HepG2 (cell line): ENCODE measurements around the gene PLD1. TPM values are rescaled to one million over a fixed set of nuclear protein-coding genes. Genes with fewer than 3 reads are reported as not detected.

ENCODE experiments used
- ATAC-seq: fragments of 200-7000 bp; cut with Tn5 transposase; 3 replicates; pipeline ENCODE4 v1.9.1; 2020; ENCODE audit warnings: mild to moderate bottlenecking, moderate library complexity
- BruUV-seq: library from RNA; stranded (reverse); fragments of 400-500 nt; replicated peaks from 2 replicates; lab custom pipeline; 2021; lab: Mats Ljungman, UMichigan
- CTCF ChIA-PET: fragments of 300-600 bp; formaldehyde crosslinking; extraction: SDS; loops from one replicate; lab custom pipeline; 2021; ENCODE audit warnings: low total read pairs, inconsistent platforms, low intra/inter-chr PET ratio; lab: Yijun Ruan, JAX
- POLR2A ChIA-PET: fragments of 350-600 bp; sonication (Branson Sonifier 250); formaldehyde crosslinking; loops from one replicate; lab custom pipeline; 2020; ENCODE audit warnings: antibody characterized with exemption, inconsistent platforms; lab: Yijun Ruan, JAX
- DNase-seq: peaks from one replicate; pipeline ENCODE4 v3.0.0-alpha.2; 2015; ENCODE audit warnings: low spot score
- FAIRE-seq: peaks from 3 replicates; lab custom pipeline; 2011; peaks lifted over from hg19 to GRCh38; lab: Jason Lieb, UNC
- H2AFZ ChIP-seq: one replicate; pipeline ENCODE4 v1.6.1; 2011; ENCODE audit warnings: low read length, inconsistent platforms
- H3K27ac ChIP-seq: fragments of 300-600 bp; 3 replicates; pipeline ENCODE4 v1.8.0; 2011; ENCODE audit warnings: mixed run types, mild to moderate bottlenecking, mixed read lengths, low read length, inconsistent platforms; ENCODE audit not compliant: insufficient read depth; ENCODE audit errors: extremely low read length
- H3K27me3 ChIP-seq, 2 experiments: fragments of 200-600 bp in 1 of 2; 2 replicates in 1 of 2; 3 replicates in 1 of 2; pipeline versions ENCODE4 v1.6.0 to v1.8.0; 2011; ENCODE audit warnings: low read length in 2 of 2, mild to moderate bottlenecking in 2 of 2, moderate library complexity in 2 of 2, inconsistent platforms in 1 of 2; ENCODE audit not compliant: insufficient read depth in 2 of 2, control insufficient read depth in 1 of 2
- H3K36me3 ChIP-seq, 2 experiments: fragments of 200-600 bp in 1 of 2; replicated peaks in 1 of 2; 2 replicates in 1 of 2; 3 replicates in 1 of 2; pipeline versions ENCODE4 v1.5.1 to v1.8.0; 2011; ENCODE audit warnings: low read length in 2 of 2, inconsistent platforms in 1 of 2; ENCODE audit not compliant: insufficient read depth in 2 of 2, control insufficient read depth in 1 of 2
- H3K4me1 ChIP-seq: 2 replicates; pipeline ENCODE4 v1.5.1; 2012; ENCODE audit warnings: low read length, inconsistent platforms; ENCODE audit not compliant: insufficient read depth
- H3K4me2 ChIP-seq: 2 replicates; pipeline ENCODE4 v1.6.0; 2011; ENCODE audit warnings: low read depth, low read length, inconsistent platforms
- H3K4me3 ChIP-seq, 3 experiments: fragments of 200-600 bp in 1 of 3; sonication (generic), shearing (Covaris generic) in 1 of 3; replicated peaks in 1 of 3; 2 replicates each; pipeline ENCODE4 v1.5.1; 2011 to 2016; ENCODE audit warnings: low read length in 3 of 3, inconsistent platforms in 2 of 3, low read depth in 2 of 3, mild to moderate bottlenecking in 2 of 3, control low read depth in 1 of 3, mixed read lengths in 1 of 3; ENCODE audit not compliant: insufficient read depth in 1 of 3
- H3K79me2 ChIP-seq: one replicate; pipeline ENCODE4 v1.6.1; 2011; ENCODE audit warnings: low read length, inconsistent platforms; ENCODE audit not compliant: insufficient read depth
- H3K9ac ChIP-seq: 2 replicates; pipeline ENCODE4 v1.6.0; 2011; ENCODE audit warnings: mild to moderate bottlenecking, low read depth, low read length, inconsistent platforms; ENCODE audit not compliant: insufficient read depth
- H3K9me3 ChIP-seq: 2 replicates; pipeline ENCODE4 v1.5.1; 2012; ENCODE audit warnings: mild to moderate bottlenecking, low read length
- H4K20me1 ChIP-seq: 2 replicates; pipeline ENCODE4 v1.6.0; 2011; ENCODE audit warnings: inconsistent platforms, mild to moderate bottlenecking, low read length, moderate library complexity; ENCODE audit not compliant: insufficient read depth
- CENPT ChIP-seq: sonication (generic); formaldehyde crosslinking; IDR thresholded peaks from 2 replicates; pipeline ENCODE4 v1.8.0; 2022; ENCODE audit warnings: low read depth, mild to moderate bottlenecking, moderate library complexity, missing genetic modification reagents
- GATAD2A ChIP-seq: IDR thresholded peaks from 2 replicates; pipeline ENCODE4 v1.6.1; 2016
- HNRNPK ChIP-seq: fragments of 200-400 bp; formaldehyde crosslinking; IDR thresholded peaks from 2 replicates; pipeline ENCODE4 v1.6.1; 2018; ENCODE audit warnings: low read length, low read depth, moderate library complexity, mild to moderate bottlenecking; ENCODE audit not compliant: poor library complexity, severe bottlenecking
- SCMH1 ChIP-seq: sonication (generic); formaldehyde crosslinking; IDR thresholded peaks from 2 replicates; pipeline ENCODE4 v1.9.0; 2021; ENCODE audit warnings: missing genetic modification reagents, mild to moderate bottlenecking, borderline replicate concordance
- SMAD3 ChIP-seq: sonication (generic); formaldehyde crosslinking; IDR thresholded peaks from 2 replicates; pipeline ENCODE4 v1.4.0; 2020; ENCODE audit warnings: missing genetic modification reagents
- SMYD3 ChIP-seq: sonication (generic); formaldehyde crosslinking; IDR thresholded peaks from 2 replicates; pipeline ENCODE4 v1.8.1; 2023; ENCODE audit warnings: mild to moderate bottlenecking, missing genetic modification reagents
- SP2 ChIP-seq: sonication (generic); formaldehyde crosslinking; IDR thresholded peaks from 2 replicates; pipeline ENCODE4 v1.5.1; 2020; ENCODE audit warnings: mild to moderate bottlenecking, missing genetic modification reagents
- U2AF1 ChIP-seq: fragments of 200-400 bp; formaldehyde crosslinking; optimal IDR thresholded peaks from 2 replicates; pipeline ENCODE3; 2017; ENCODE audit warnings: mild to moderate bottlenecking, low read depth, low read length
- ZBTB38 ChIP-seq: sonication (generic); formaldehyde crosslinking; IDR thresholded peaks from 2 replicates; pipeline ENCODE4 v1.5.1; 2020; ENCODE audit warnings: mild to moderate bottlenecking, missing genetic modification reagents
- ZNF12 ChIP-seq: sonication (generic); formaldehyde crosslinking; IDR thresholded peaks from 2 replicates; pipeline ENCODE4 v1.5.0; 2020; ENCODE audit warnings: missing genetic modification reagents
- ZNF629 ChIP-seq: sonication (generic); formaldehyde crosslinking; conservative IDR thresholded peaks from 2 replicates; pipeline ENCODE4 v1.5.0; 2020; ENCODE audit warnings: missing genetic modification reagents
- WGBS: methylation state at CpG from one replicate; pipeline ENCODE4 v1.1.6; 2017; ENCODE audit warnings: low lambda C conversion rate; 5-methylcytosine and 5-hydroxymethylcytosine counted together
- in situ Hi-C: cut with HindIII; loops from 2 replicates; pipeline ENCODE4 v1.10.0; 2017; ENCODE audit warnings: low pct_unique_long_range_greater_than_20kb; ENCODE audit not compliant: extremely low pct_ligation_motif_present
- intact Hi-C: fragments of 100-400 bp; cut with micrococcal nuclease; formaldehyde crosslinking; loops from one replicate; pipeline ENCODE4 v1.10.0; 2022; ENCODE audit not compliant: unreplicated experiment
- polyA plus RNA-seq, 8 experiments: library from polyadenylated mRNA; depleted of rRNA in 3 of 8; stranded (reverse) in 7 of 8; unstranded in 1 of 8; fragments of >200 nt; fragmentation: Illumina TruSeq in 4 of 8; extraction: Trizol in 4 of 8; gene quantifications; 2 replicates each; pipeline versions ENCODE4 v1.2.1 to v1.2.3, GENCODE V29; 2011 to 2016; ENCODE audit warnings: low read depth in 4 of 8, missing spikeins in 1 of 8, mixed read lengths in 1 of 8; ENCODE audit not compliant: insufficient read depth in 1 of 8
- total RNA-seq, 5 experiments: library from RNA; depleted of rRNA; stranded (reverse); fragments of >200 nt; fragmentation: Illumina TruSeq; extraction: Trizol; gene quantifications; 2 replicates each; pipeline ENCODE4 v1.2.3, GENCODE V29; 2016; ENCODE audit warnings: low read depth in 1 of 5
- TF ChIP-seq, protein P1 (sequence below): sonication (generic); formaldehyde crosslinking; IDR thresholded peaks from 2 replicates; pipeline ENCODE4 v1.8.0; 2022; ENCODE audit warnings: mild to moderate bottlenecking, missing genetic modification reagents
- TF ChIP-seq, protein P2 (sequence below): sonication (generic); formaldehyde crosslinking; IDR thresholded peaks from 2 replicates; pipeline ENCODE4 v1.4.0; 2020; ENCODE audit warnings: mild to moderate bottlenecking, missing genetic modification reagents
- TF ChIP-seq, protein P3 (sequence below): sonication (generic); formaldehyde crosslinking; conservative IDR thresholded peaks from 2 replicates; pipeline ENCODE4 v1.4.0; 2020; ENCODE audit warnings: missing genetic modification reagents
- TF ChIP-seq, protein P4 (sequence below): sonication (generic); formaldehyde crosslinking; IDR thresholded peaks from 2 replicates; pipeline ENCODE4 v1.4.0; 2020; ENCODE audit warnings: missing genetic modification reagents

PLD1 gene
- total and polyA plus RNA-seq, 2 of the 13 experiments (the other 11 are each of a cell fraction or from before 2014, with no cell fraction given), result 27.1 to 59.4 TPM

DNA sequence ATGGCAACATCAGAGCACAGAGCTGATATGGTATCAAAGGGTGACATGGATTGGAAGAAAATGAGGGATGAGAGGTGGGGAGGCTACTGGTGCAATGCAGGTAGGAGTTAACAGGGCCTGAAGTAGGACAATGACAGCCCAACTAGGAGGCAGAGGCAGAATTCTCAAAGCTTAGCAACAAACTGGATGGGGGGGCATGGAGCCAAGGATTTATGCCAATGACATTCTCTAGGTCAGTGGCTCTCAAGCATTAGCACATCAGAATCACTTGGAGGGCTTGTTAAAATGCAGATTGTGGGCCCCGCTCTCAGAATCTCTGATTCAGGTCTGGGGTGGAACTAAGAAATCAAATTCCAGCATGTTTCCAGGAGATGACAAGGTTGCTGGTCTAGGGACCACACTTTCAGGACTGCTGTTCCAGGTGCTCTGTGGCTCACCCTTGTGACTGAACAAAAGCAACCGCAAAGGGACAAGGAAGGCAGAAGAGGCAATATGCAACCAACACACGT is 252.0 kb downstream of the PLD1 start:
- FAIRE-seq, result no peak
- TF ChIP-seq, protein P1, sequence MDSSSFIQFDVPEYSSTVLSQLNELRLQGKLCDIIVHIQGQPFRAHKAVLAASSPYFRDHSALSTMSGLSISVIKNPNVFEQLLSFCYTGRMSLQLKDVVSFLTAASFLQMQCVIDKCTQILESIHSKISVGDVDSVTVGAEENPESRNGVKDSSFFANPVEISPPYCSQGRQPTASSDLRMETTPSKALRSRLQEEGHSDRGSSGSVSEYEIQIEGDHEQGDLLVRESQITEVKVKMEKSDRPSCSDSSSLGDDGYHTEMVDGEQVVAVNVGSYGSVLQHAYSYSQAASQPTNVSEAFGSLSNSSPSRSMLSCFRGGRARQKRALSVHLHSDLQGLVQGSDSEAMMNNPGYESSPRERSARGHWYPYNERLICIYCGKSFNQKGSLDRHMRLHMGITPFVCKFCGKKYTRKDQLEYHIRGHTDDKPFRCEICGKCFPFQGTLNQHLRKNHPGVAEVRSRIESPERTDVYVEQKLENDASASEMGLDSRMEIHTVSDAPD (CRISPR knock-in tag), result no peak
- TF ChIP-seq, protein P2, sequence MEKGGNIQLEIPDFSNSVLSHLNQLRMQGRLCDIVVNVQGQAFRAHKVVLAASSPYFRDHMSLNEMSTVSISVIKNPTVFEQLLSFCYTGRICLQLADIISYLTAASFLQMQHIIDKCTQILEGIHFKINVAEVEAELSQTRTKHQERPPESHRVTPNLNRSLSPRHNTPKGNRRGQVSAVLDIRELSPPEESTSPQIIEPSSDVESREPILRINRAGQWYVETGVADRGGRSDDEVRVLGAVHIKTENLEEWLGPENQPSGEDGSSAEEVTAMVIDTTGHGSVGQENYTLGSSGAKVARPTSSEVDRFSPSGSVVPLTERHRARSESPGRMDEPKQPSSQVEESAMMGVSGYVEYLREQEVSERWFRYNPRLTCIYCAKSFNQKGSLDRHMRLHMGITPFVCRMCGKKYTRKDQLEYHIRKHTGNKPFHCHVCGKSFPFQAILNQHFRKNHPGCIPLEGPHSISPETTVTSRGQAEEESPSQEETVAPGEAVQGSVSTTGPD, result no peak
- no peak for TF ChIP-seq ZNF12 (CRISPR knock-in tag)
- TF ChIP-seq ZNF629 (CRISPR knock-in tag), result no peak
- no peak for TF ChIP-seq U2AF1
- no peak for TF ChIP-seq ZBTB38
- TF ChIP-seq GATAD2A (CRISPR knock-in tag), result no peak
- TF ChIP-seq SP2 (CRISPR knock-in tag), result no peak
- no peak for TF ChIP-seq CENPT (CRISPR knock-in tag)
- TF ChIP-seq, protein P3, sequence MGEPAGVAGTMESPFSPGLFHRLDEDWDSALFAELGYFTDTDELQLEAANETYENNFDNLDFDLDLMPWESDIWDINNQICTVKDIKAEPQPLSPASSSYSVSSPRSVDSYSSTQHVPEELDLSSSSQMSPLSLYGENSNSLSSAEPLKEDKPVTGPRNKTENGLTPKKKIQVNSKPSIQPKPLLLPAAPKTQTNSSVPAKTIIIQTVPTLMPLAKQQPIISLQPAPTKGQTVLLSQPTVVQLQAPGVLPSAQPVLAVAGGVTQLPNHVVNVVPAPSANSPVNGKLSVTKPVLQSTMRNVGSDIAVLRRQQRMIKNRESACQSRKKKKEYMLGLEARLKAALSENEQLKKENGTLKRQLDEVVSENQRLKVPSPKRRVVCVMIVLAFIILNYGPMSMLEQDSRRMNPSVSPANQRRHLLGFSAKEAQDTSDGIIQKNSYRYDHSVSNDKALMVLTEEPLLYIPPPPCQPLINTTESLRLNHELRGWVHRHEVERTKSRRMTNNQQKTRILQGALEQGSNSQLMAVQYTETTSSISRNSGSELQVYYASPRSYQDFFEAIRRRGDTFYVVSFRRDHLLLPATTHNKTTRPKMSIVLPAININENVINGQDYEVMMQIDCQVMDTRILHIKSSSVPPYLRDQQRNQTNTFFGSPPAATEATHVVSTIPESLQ (CRISPR knock-in tag), result no peak
- no peak for TF ChIP-seq SCMH1
- no peak for TF ChIP-seq SMYD3
- no peak for TF ChIP-seq HNRNPK
- TF ChIP-seq, protein P4, sequence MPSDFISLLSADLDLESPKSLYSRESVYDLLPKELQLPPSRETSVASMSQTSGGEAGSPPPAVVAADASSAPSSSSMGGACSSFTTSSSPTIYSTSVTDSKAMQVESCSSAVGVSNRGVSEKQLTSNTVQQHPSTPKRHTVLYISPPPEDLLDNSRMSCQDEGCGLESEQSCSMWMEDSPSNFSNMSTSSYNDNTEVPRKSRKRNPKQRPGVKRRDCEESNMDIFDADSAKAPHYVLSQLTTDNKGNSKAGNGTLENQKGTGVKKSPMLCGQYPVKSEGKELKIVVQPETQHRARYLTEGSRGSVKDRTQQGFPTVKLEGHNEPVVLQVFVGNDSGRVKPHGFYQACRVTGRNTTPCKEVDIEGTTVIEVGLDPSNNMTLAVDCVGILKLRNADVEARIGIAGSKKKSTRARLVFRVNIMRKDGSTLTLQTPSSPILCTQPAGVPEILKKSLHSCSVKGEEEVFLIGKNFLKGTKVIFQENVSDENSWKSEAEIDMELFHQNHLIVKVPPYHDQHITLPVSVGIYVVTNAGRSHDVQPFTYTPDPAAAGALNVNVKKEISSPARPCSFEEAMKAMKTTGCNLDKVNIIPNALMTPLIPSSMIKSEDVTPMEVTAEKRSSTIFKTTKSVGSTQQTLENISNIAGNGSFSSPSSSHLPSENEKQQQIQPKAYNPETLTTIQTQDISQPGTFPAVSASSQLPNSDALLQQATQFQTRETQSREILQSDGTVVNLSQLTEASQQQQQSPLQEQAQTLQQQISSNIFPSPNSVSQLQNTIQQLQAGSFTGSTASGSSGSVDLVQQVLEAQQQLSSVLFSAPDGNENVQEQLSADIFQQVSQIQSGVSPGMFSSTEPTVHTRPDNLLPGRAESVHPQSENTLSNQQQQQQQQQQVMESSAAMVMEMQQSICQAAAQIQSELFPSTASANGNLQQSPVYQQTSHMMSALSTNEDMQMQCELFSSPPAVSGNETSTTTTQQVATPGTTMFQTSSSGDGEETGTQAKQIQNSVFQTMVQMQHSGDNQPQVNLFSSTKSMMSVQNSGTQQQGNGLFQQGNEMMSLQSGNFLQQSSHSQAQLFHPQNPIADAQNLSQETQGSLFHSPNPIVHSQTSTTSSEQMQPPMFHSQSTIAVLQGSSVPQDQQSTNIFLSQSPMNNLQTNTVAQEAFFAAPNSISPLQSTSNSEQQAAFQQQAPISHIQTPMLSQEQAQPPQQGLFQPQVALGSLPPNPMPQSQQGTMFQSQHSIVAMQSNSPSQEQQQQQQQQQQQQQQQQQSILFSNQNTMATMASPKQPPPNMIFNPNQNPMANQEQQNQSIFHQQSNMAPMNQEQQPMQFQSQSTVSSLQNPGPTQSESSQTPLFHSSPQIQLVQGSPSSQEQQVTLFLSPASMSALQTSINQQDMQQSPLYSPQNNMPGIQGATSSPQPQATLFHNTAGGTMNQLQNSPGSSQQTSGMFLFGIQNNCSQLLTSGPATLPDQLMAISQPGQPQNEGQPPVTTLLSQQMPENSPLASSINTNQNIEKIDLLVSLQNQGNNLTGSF (CRISPR knock-in tag), result no peak
- TF ChIP-seq SMAD3, result no peak

More for the DNA sequence above, 252.0 kb downstream of the PLD1 start:
- H3K4me1 ChIP-seq, result no peaks in the 10 kb centered on the region
- no peaks in the 10 kb centered on the region for H3K9me3 ChIP-seq
- no peak overlapping the region for H3K4me2 ChIP-seq
- in situ Hi-C loops, result no loop called here
- H3K4me3 ChIP-seq, result no peak overlapping the region
- 26% methylated on average over 2 of the region's 3 CpGs for WGBS
- BruUV-seq, result no TSS peak
- ChIA-PET POLR2A (no interaction called here), CTCF (no interaction called here)
- no peak overlapping the region for H3K9ac ChIP-seq
- intact Hi-C loops, result no loop called here
- no peaks in the 10 kb centered on the region for H4K20me1 ChIP-seq
- H3K27ac ChIP-seq, result no peak overlapping the region
- no peaks in the 10 kb centered on the region for H3K36me3 ChIP-seq
- no peaks in the 10 kb centered on the region for H3K79me2 ChIP-seq
- no peak overlapping the region for H2AFZ ChIP-seq
- no peak for DNase-seq
- no peak for ATAC-seq
- H3K27me3 ChIP-seq, result no peaks in the 10 kb centered on the region
